Neutrophil (primary cell): ENCODE data around the gene C6orf141.

Experiments used
- H3K27ac ChIP-seq: fragments of 200-600 bp; sonication (generic); 2 replicates; pipeline ENCODE4 v1.5.1; 2016; ENCODE audit warnings: mild to moderate bottlenecking, moderate library complexity
- H3K27me3 ChIP-seq: fragments of 200-600 bp; sonication (generic); 2 replicates; pipeline ENCODE4 v1.6.0; 2016; ENCODE audit warnings: mild to moderate bottlenecking
- H3K36me3 ChIP-seq: fragments of 200-600 bp; sonication (generic); 2 replicates; pipeline ENCODE4 v1.5.1; 2017
- H3K4me1 ChIP-seq, 2 experiments: fragments of 200-600 bp in 1 of 2; sonication (generic) in 1 of 2; 1 replicate in 1 of 2; 2 replicates in 1 of 2; pipeline versions ENCODE4 v1.5.1 to v1.6.1; 2013 to 2016; ENCODE audit warnings: low read depth in 1 of 2, low read length in 1 of 2, mild to moderate bottlenecking in 1 of 2, moderate library complexity in 1 of 2; ENCODE audit not compliant: control insufficient read depth in 1 of 2, insufficient read depth in 1 of 2
- H3K4me3 ChIP-seq, 2 experiments: fragments of 200-600 bp in 1 of 2; sonication (generic) in 1 of 2; 1 replicate in 1 of 2; 2 replicates in 1 of 2; pipeline ENCODE4 v1.5.1; 2013 to 2016; ENCODE audit warnings: low read depth in 1 of 2, low read length in 1 of 2, mild to moderate bottlenecking in 1 of 2, moderate library complexity in 1 of 2
- H3K9me3 ChIP-seq: fragments of 200-600 bp; sonication (generic); 2 replicates; pipeline ENCODE4 v1.5.1; 2016
- CTCF ChIP-seq: fragments of 200-600 bp; sonication (generic); IDR thresholded peaks from 2 replicates; pipeline ENCODE4 v1.5.1; 2016; ENCODE audit warnings: antibody characterized with exemption

C6orf141 gene

GRCh38 chr6:49522710-49523593, 27.5 kb upstream of the C6orf141 start:
- no peak for TF ChIP-seq CTCF
- no peaks in the 10 kb centered on the region for H3K9me3 ChIP-seq

GRCh38 chr6:49523901-49524300, 26.6 kb upstream of the C6orf141 start:
- H3K9me3 ChIP-seq: no peaks in the 10 kb centered on the region
- no peak for TF ChIP-seq CTCF

More at GRCh38 chr6:49522710-49523593, 27.5 kb upstream of the C6orf141 start:
- H3K4me1 ChIP-seq: no peaks in the 10 kb centered on the region
- H3K27me3 ChIP-seq: no peaks in the 10 kb centered on the region
- no peak overlapping the region for H3K27ac ChIP-seq
- no peaks in the 10 kb centered on the region for H3K36me3 ChIP-seq
- no peak overlapping the region for H3K4me3 ChIP-seq

GRCh38 chr6:49524541-49524940, 25.9 kb upstream of the C6orf141 start:
- Histone ChIP-seq H3K36me3 (no peaks in the 10 kb centered on the region), H3K27me3 (no peaks in the 10 kb centered on the region), H3K4me1 (no peaks in the 10 kb centered on the region), H3K27ac (no peak overlapping the region), H3K9me3 (no peaks in the 10 kb centered on the region), H3K4me3 (no peak overlapping the region)
- no peak for TF ChIP-seq CTCF

More at GRCh38 chr6:49523901-49524300, 26.6 kb upstream of the C6orf141 start:
- H3K4me3 ChIP-seq: no peak overlapping the region
- H3K4me1 ChIP-seq: no peaks in the 10 kb centered on the region
- no peaks in the 10 kb centered on the region for H3K36me3 ChIP-seq
- no peak overlapping the region for H3K27ac ChIP-seq
- H3K27me3 ChIP-seq: no peaks in the 10 kb centered on the region

- peaks cover 5% of the 10 kb centered on the region for H3K27me3 ChIP-seq
- no peaks in the 10 kb centered on the region for H3K9me3 ChIP-seq
- no peak overlapping the region for H3K27ac ChIP-seq
- H3K4me1 ChIP-seq: no peaks in the 10 kb centered on the region
- H3K4me3 ChIP-seq: no peak overlapping the region
- no peaks in the 10 kb centered on the region for H3K36me3 ChIP-seq
- no peak for TF ChIP-seq CTCF
These were observed 23.9 kb upstream of the C6orf141 start for GRCh38 chr6:49526598-49526997.

- Histone ChIP-seq H3K4me1 (no peaks in the 10 kb centered on the region), H3K36me3 (no peaks in the 10 kb centered on the region), H3K27ac (no peak overlapping the region), H3K27me3 (peaks cover 5% of the 10 kb centered on the region), H3K9me3 (no peaks in the 10 kb centered on the region), H3K4me3 (no peak overlapping the region)
- no peak for TF ChIP-seq CTCF
These were observed 23.1 kb upstream of the C6orf141 start for GRCh38 chr6:49527320-49527719.
